Liver (tissue), 2 donors: Measurements from ENCODE around the gene NEK11.

Experiments
- TF ChIP-seq, protein P1 (sequence below): fragments of 150-350 bp; IDR thresholded peaks from 2 replicates; pipeline ENCODE4 v1.5.1; 2017; ENCODE audit warnings: improper control_type of control experiment, low read depth, low read length; ENCODE audit not compliant: missing input control
- TF ChIP-seq, protein P2 (sequence below): IDR thresholded peaks from 2 replicates; pipeline ENCODE4 v1.6.1; 2016; ENCODE audit warnings: antibody characterized with exemption, mild to moderate bottlenecking
- donor health status: healthy.

GRCh38 chr3:131299836-131300235, 273.2 kb downstream of the NEK11 start:
- TF ChIP-seq, protein P1, sequence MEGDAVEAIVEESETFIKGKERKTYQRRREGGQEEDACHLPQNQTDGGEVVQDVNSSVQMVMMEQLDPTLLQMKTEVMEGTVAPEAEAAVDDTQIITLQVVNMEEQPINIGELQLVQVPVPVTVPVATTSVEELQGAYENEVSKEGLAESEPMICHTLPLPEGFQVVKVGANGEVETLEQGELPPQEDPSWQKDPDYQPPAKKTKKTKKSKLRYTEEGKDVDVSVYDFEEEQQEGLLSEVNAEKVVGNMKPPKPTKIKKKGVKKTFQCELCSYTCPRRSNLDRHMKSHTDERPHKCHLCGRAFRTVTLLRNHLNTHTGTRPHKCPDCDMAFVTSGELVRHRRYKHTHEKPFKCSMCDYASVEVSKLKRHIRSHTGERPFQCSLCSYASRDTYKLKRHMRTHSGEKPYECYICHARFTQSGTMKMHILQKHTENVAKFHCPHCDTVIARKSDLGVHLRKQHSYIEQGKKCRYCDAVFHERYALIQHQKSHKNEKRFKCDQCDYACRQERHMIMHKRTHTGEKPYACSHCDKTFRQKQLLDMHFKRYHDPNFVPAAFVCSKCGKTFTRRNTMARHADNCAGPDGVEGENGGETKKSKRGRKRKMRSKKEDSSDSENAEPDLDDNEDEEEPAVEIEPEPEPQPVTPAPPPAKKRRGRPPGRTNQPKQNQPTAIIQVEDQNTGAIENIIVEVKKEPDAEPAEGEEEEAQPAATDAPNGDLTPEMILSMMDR = no peak
- TF ChIP-seq, protein P2, sequence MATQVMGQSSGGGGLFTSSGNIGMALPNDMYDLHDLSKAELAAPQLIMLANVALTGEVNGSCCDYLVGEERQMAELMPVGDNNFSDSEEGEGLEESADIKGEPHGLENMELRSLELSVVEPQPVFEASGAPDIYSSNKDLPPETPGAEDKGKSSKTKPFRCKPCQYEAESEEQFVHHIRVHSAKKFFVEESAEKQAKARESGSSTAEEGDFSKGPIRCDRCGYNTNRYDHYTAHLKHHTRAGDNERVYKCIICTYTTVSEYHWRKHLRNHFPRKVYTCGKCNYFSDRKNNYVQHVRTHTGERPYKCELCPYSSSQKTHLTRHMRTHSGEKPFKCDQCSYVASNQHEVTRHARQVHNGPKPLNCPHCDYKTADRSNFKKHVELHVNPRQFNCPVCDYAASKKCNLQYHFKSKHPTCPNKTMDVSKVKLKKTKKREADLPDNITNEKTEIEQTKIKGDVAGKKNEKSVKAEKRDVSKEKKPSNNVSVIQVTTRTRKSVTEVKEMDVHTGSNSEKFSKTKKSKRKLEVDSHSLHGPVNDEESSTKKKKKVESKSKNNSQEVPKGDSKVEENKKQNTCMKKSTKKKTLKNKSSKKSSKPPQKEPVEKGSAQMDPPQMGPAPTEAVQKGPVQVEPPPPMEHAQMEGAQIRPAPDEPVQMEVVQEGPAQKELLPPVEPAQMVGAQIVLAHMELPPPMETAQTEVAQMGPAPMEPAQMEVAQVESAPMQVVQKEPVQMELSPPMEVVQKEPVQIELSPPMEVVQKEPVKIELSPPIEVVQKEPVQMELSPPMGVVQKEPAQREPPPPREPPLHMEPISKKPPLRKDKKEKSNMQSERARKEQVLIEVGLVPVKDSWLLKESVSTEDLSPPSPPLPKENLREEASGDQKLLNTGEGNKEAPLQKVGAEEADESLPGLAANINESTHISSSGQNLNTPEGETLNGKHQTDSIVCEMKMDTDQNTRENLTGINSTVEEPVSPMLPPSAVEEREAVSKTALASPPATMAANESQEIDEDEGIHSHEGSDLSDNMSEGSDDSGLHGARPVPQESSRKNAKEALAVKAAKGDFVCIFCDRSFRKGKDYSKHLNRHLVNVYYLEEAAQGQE = no peak
